Activated T-helper 17 cell treated with anti-CD3 and anti-CD28 coated beads, Interleukin-2, amount 50 U/mL, for 72 hours (primary cell): Measurements from ENCODE around the gene P2RX6. TPM values are rescaled to one million over a fixed set of nuclear protein-coding genes. Genes with fewer than 3 reads are reported as not detected.

Source experiments
- ATAC-seq: fragments of 150-1000 bp; cut with Tn5 transposase; replicated peaks from 2 replicates; pipeline ENCODE4 v1.10.0; 2021; ENCODE audit warnings: mild to moderate bottlenecking, moderate library complexity
- H3K27ac Mint-ChIP-seq: one replicate; pipeline ENCODE4 v1.8.0; 2022; ENCODE audit warnings: mixed read lengths
- H3K27me3 Mint-ChIP-seq: one replicate; pipeline ENCODE4 v1.8.0; 2022; ENCODE audit warnings: mixed read lengths
- H3K36me3 Mint-ChIP-seq: one replicate; pipeline ENCODE4 v1.8.0; 2022; ENCODE audit warnings: low read depth, mild to moderate bottlenecking, mixed read lengths
- H3K4me1 Mint-ChIP-seq: one replicate; pipeline ENCODE4 v1.8.0; 2022; ENCODE audit warnings: mixed read lengths
- H3K4me3 Mint-ChIP-seq: one replicate; pipeline ENCODE4 v1.8.0; 2022; ENCODE audit warnings: mild to moderate bottlenecking, mixed read lengths
- H3K9me3 Mint-ChIP-seq: one replicate; pipeline ENCODE4 v1.8.0; 2022; ENCODE audit warnings: mixed read lengths
- total RNA-seq, 2 donors: library from RNA; stranded (reverse); gene quantifications; one replicate each; pipeline ENCODE4 v1.2.3, GENCODE V29; 2022

Gene P2RX6
- total RNA-seq, 2 donors from 2014 or later, result 0.28 TPM; not detected in 1

DNA sequence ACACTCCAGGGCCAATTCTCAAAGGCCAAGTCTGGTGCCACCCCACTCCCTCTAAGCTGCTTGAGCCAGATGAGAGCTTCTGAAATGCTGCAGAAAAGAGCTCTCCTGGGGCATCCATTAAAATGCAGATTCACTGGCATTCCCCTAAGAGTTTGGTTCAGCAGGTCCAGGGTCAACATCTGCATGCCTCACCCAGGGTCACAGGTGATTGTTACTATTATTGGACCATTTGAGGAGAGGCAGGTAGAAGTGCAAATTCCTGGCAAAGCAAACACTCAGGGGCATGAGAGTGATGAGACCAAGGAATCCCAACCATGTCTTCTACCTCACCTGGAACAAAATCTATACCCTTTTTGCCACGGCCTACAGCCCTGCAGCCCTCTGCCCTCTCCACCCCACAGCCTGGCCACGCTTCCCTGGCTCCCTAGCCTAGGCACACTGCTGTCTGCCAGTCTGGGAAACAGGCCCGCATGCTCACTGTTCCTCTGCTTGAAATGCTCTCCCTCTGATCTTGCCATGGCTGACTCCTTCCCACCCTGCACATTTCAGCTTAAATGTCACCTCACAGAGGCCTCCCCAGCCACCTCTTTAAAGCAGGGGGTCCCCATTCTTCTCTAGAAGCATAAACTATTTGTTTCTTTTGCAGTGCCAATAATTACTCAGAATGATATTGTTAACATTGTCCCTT lies 4.4 kb upstream of the P2RX6 start:
- no peak for ATAC-seq
- no peaks in the 10 kb centered on the region for H3K27me3 Mint-ChIP-seq
- peaks cover 14% of the 10 kb centered on the region for H3K4me1 Mint-ChIP-seq
- H3K4me3 Mint-ChIP-seq, result no peak overlapping the region
- H3K27ac Mint-ChIP-seq, result no peak overlapping the region
- no peaks in the 10 kb centered on the region for H3K36me3 Mint-ChIP-seq
- H3K9me3 Mint-ChIP-seq, result no peaks in the 10 kb centered on the region

- Mint-ChIP-seq H3K36me3 (no peaks in the 10 kb centered on the region), H3K27ac (peak overlapping the region; percentile 95), H3K4me3 (peak overlapping the region; percentile 90), H3K9me3 (no peaks in the 10 kb centered on the region), H3K4me1 (peaks cover 14% of the 10 kb centered on the region), H3K27me3 (no peaks in the 10 kb centered on the region)
- no peak for ATAC-seq
These were observed 2.2 kb upstream of the P2RX6 start for GRCh38 chr22:21012446-21013407.

DNA sequence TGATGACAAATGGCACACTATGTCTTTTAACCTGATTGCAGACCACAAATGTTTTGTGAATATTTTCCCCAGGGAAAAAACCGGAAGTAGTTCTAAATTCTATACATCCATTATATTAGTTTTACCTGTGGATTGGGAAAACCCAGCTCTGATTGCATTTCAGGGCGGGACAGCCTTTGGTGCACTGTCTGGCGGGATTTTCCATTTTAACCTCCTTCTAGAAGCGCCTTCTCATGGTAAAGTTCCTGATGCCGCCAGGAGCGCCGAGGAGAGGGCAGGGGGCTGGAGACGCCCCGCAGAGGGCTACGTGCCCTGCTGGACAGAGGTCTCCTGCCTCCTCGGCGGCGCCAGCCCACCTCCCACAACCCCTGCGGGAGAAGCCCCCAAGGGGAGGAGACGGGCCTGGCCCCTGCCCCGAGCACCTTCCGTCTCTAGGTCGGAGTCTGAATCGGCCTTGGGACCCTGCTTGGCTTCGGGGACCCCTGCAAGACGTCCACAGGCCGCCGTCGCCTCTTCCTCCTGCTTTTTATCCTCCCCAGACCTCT lies 1.2 kb upstream of the P2RX6 start:
- ATAC-seq, result no peak
- H3K27ac Mint-ChIP-seq, result peak overlapping the region; percentile 95
- H3K9me3 Mint-ChIP-seq, result no peaks in the 10 kb centered on the region
- H3K36me3 Mint-ChIP-seq, result no peaks in the 10 kb centered on the region
- no peaks in the 10 kb centered on the region for H3K27me3 Mint-ChIP-seq
- H3K4me1 Mint-ChIP-seq, result peaks cover 14% of the 10 kb centered on the region
- peak overlapping the region; percentile 90 for H3K4me3 Mint-ChIP-seq

DNA sequence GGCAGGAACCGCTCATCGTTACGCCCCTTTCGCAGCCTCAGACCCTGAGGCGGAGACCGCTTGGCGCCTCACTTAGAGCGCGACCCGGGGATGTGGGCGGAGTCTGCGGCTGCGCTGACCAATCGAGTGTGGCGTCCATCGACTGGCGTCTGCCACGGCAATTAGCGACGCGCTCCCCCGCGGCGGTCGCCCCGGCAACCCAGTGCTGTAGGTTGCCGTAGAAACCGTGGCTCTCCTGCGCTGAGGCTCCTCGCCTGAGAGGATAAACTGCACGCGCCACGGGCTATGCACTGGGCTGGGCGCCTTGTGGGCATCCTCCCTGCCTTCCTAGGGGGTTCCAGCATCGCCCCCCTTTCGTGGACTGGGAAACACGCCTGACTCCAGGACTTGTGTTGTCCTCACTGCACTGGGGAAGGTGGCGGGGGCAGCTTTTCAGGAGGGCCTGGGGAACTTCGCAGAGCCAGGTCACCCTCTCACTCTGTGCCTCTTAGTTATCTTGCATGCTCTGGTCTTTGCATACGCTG lies 701 bp upstream of the P2RX6 start:
- ATAC-seq, result peak; percentile 97
- Mint-ChIP-seq H3K9me3 (no peaks in the 10 kb centered on the region), H3K27ac (peak overlapping the region; percentile 95), H3K36me3 (no peaks in the 10 kb centered on the region), H3K4me3 (peak overlapping the region; percentile 90), H3K4me1 (peaks cover 14% of the 10 kb centered on the region), H3K27me3 (no peaks in the 10 kb centered on the region)

- peak overlapping the region; percentile 90 for H3K4me3 Mint-ChIP-seq
These were observed 571 bp downstream of the P2RX6 start for GRCh38 chr22:21015466-21016006.

DNA sequence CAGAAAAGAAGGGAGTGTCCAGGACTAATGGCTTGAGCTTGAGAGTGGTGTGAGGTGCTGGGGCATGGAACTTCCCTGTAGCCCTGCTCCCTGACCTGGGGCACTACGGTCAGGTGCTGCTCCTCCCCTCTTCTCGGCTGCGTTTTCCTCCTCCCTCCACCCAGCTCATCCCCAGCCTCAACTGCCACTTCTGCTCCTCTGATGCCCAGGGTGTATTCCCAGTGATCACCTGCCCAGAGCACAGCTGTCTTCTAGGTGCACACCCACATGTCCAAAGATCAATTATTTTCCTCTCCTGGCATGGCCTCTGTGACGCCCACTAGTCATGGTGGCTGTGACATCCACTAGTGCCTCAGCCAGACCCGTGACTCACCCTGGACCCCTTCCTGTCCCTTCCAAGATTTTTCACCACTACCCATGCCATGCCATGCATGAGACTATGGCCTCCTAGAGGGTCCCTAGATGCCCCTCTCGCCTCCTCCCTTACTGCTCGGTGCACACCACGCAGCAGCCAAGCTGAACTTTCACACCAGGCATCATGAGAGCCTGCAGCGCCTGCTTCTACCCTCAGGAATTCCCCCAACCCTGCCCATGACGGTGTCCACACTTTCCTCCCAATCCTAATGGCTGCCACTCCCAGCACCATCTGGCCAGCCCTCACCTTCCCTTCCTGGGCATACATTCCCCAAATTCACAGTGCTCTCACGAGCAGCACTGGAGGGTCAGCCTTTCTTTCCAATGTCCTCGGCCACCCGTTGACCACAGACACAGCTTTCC lies 1.9 kb downstream of the P2RX6 start:
- H3K36me3 Mint-ChIP-seq, result no peaks in the 10 kb centered on the region
- H3K9me3 Mint-ChIP-seq, result no peaks in the 10 kb centered on the region
- no peaks in the 10 kb centered on the region for H3K27me3 Mint-ChIP-seq
- peaks cover 14% of the 10 kb centered on the region for H3K4me1 Mint-ChIP-seq
- ATAC-seq, result no peak
- peak overlapping the region; percentile 73 for H3K27ac Mint-ChIP-seq
- H3K4me3 Mint-ChIP-seq, result no peak overlapping the region

More at GRCh38 chr22:21015466-21016006, 571 bp downstream of the P2RX6 start:
- Mint-ChIP-seq H3K36me3 (no peaks in the 10 kb centered on the region), H3K27me3 (no peaks in the 10 kb centered on the region), H3K27ac (peak overlapping the region; percentile 95), H3K9me3 (no peaks in the 10 kb centered on the region), H3K4me1 (peaks cover 14% of the 10 kb centered on the region)
- no peak for ATAC-seq

DNA sequence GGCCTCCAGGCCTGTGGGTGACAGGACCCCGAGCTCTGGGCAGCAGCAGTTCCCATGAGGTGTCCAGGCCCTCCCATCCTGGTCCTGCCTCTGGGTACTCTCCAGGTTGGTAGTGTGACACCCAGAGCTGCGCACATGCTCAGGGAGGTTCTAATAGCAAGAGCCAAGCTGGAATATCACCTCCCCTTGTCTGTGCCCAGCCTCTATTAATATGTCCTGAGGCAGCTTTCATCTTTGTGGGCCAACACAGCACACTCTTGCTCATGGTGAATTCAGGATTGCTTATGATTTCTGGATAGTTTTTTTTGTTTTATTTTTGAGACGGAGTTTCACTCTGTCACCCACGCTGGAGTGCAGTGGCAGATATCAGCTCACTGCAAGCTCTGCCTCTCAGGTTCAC lies 3.3 kb downstream of the P2RX6 start:
- Mint-ChIP-seq H3K4me3 (no peak overlapping the region), H3K4me1 (peaks cover 14% of the 10 kb centered on the region), H3K27me3 (no peaks in the 10 kb centered on the region), H3K9me3 (no peaks in the 10 kb centered on the region), H3K27ac (peak overlapping the region; percentile 15), H3K36me3 (no peaks in the 10 kb centered on the region)
- ATAC-seq, result no peak

- ATAC-seq, result no peak
- H3K36me3 Mint-ChIP-seq, result no peaks in the 10 kb centered on the region
- H3K9me3 Mint-ChIP-seq, result no peaks in the 10 kb centered on the region
- H3K4me1 Mint-ChIP-seq, result peaks cover 7% of the 10 kb centered on the region
- no peak overlapping the region for H3K27ac Mint-ChIP-seq
- no peaks in the 10 kb centered on the region for H3K27me3 Mint-ChIP-seq
- H3K4me3 Mint-ChIP-seq, result no peak overlapping the region
These were observed 6.0 kb downstream of the P2RX6 start for GRCh38 chr22:21020802-21021429.

DNA sequence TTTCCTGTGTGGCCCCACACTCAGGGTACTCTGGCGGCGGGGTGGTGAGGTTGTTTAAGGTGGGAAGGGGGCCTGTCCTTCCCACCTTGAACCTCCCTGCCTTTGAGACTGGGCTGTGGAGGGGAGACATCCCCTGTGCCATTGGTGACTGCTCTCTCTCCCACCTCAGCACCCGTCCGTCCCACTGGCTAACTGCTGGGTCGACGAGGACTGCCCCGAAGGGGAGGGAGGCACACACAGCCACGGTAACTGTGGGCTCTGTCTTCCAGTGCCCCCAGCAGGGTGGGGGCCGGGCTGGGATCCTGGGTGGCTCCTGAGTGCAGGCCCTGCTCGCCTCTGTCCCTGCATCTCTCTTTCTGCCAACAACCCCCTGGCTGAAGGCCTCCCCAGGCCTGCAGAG lies 7.5 kb downstream of the P2RX6 start:
- H3K4me3 Mint-ChIP-seq, result no peak overlapping the region
- H3K27ac Mint-ChIP-seq, result no peak overlapping the region
- H3K27me3 Mint-ChIP-seq, result no peaks in the 10 kb centered on the region
- no peaks in the 10 kb centered on the region for H3K36me3 Mint-ChIP-seq
- peaks cover 7% of the 10 kb centered on the region for H3K4me1 Mint-ChIP-seq
- H3K9me3 Mint-ChIP-seq, result no peaks in the 10 kb centered on the region
- ATAC-seq, result no peak

- H3K36me3 Mint-ChIP-seq, result no peaks in the 10 kb centered on the region
- H3K27ac Mint-ChIP-seq, result no peak overlapping the region
- H3K9me3 Mint-ChIP-seq, result no peaks in the 10 kb centered on the region
- no peak overlapping the region for H3K4me3 Mint-ChIP-seq
- peaks cover 7% of the 10 kb centered on the region for H3K4me1 Mint-ChIP-seq
- H3K27me3 Mint-ChIP-seq, result no peaks in the 10 kb centered on the region
- no peak for ATAC-seq
These were observed 8.1 kb downstream of the P2RX6 start for GRCh38 chr22:21022955-21023614.

DNA sequence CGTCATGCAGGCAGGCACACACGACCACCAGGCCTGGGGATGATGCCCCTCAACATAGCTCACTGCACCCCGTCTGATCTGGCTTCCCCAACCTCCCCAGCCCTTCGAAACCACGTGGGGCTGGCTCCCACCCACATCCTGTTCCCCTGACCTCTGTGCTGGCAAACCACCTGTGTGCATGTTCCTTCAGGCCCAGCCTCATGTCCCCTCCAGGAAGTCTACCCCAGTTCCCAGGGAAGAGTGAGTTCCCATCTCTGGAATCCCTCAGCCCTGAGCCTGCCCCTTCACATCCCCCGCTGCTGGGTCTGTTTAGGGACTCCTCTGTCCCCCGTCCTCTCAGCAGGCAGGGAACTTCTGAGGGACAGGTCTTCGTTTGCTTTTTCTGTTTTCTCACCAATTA lies 10.3 kb downstream of the P2RX6 start:
- H3K36me3 Mint-ChIP-seq, result no peaks in the 10 kb centered on the region
- H3K4me1 Mint-ChIP-seq, result peaks cover 7% of the 10 kb centered on the region
- H3K27ac Mint-ChIP-seq, result peak overlapping the region; percentile 61
- ATAC-seq, result peak; percentile 35
- peaks cover 6% of the 10 kb centered on the region for H3K27me3 Mint-ChIP-seq
- peak overlapping the region; percentile 28 for H3K4me3 Mint-ChIP-seq
- no peaks in the 10 kb centered on the region for H3K9me3 Mint-ChIP-seq

DNA sequence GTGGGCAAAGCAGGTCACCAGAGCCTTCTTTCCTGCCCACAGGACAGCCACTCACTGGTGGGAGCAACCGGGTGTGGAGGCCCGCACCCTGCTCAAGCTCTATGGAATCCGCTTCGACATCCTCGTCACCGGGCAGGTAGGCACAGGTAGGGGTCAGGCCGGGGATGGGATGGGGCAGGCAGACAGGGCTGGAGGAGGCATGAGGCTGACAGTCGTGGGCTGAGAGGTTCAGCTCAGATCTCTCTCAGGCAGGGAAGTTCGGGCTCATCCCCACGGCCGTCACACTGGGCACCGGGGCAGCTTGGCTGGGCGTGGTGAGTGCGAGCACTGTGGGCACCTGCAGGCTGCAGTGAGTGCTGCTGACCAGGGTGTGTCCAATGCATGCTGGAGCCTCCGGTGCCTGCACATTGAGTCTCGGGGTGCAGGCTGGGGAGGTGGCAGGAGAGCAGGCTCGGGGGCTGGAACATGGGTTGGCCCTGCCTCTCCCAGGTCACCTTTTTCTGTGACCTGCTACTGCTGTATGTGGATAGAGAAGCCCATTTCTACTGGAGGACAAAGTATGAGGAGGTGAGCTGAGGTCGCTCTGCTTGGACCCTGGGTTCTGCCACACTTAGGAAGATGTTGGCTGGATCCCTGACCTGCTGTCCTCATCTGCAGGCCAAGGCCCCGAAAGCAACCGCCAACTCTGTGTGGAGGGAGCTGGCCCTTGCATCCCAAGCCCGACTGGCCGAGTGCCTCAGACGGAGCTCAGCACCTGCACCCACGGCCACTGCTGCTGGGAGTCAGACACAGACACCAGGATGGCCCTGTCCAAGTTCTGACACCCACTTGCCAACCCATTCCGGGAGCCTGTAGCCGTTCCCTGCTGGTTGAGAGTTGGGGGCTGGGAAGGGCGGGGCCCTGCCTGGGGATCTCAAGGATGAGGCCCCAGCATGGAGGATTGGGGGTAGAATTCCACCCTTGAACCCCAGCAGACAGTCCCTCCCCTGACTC lies 11.1 kb downstream of the P2RX6 start:
- H3K27me3 Mint-ChIP-seq, result peaks cover 11% of the 10 kb centered on the region
- peak overlapping the region; percentile 61 for H3K27ac Mint-ChIP-seq
- H3K4me1 Mint-ChIP-seq, result peaks cover 7% of the 10 kb centered on the region
- H3K36me3 Mint-ChIP-seq, result no peaks in the 10 kb centered on the region
- ATAC-seq, result no peak
- peak overlapping the region; percentile 28 for H3K4me3 Mint-ChIP-seq
- no peaks in the 10 kb centered on the region for H3K9me3 Mint-ChIP-seq
